Measurements from ENCODE around the gene BAHCC1. TPM values are rescaled to one million over a fixed set of nuclear protein-coding genes. Genes with fewer than 3 reads are reported as not detected.

The BAHCC1 gene
- total RNA-seq, 1 experiment from 2014 or later: 9.6 TPM

GRCh38 chr17:81393684-81394376 is 1.4 kb upstream of the BAHCC1 start:
- DNase-seq (ENCODE audit: low spot score): peak; percentile 99
- in situ Hi-C loops (cut with HindIII; ENCODE audit: low sequenced_read_pairs): no loop called here

- DNase-seq (ENCODE audit: low spot score): no peak
- in situ Hi-C loops (cut with HindIII; ENCODE audit: low sequenced_read_pairs): no loop called here
Measured at GRCh38 chr17:81394377-81394920, 808 bp upstream of the BAHCC1 start.

DNA sequence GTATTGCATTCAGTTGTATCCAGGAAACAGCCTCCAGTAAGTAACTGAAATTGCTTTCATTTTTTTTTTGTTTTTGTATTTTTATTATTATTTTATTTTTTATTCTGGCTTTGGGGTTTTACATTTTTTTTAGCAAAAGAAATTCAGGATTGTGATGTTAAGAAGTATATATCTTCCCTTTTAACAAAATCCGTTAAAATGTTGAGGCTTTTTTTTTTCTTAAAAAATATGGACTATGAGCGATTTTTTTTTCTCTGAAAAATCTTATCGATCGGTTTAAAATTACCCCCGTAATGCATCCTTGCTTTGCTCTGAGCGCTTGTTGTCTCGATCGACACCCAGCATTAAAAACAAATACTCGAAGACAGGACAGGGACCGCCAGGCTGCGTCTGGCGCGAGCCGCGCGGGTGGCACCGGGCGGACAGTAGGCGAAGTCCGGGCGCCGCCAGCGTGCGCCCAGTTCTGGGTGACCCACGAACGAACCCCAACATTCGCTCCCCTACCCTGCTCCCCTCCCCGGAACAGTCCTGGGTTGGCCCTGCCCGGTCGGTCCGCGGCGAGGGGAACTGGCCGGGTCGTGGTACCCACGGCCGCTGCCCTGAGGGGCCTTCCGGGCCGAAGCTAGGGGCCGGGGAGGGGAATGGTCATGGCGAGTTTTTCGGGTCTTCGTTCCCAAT is 482 bp downstream of the BAHCC1 start:
- in situ Hi-C loops (cut with HindIII; ENCODE audit: low sequenced_read_pairs): no loop called here
- peak; percentile 27 for DNase-seq (ENCODE audit: low spot score)

DNA sequence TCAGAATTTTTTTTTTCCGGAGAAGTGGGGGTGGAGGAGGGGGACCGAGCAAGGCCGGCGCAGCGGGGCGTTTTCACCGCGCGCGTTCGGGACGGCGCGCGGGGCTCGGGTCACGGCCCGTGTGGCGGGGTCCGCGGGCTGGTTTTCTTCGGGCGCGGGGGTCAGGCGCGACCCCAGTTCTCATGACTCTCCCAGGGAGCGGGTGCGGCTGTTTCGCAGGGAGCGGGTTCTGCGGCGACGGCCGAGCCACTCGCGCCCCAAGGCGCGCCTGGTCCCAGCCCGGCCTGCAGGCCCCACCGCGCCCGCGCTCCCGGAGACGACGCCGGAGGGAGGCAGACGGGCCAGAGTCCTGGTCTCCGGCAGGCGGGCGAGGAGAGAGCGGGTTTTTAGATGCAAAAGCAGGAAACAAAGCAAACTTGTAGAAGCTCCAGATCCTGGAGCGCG is 1.0 kb downstream of the BAHCC1 start:
- DNase-seq (ENCODE audit: low spot score): no peak
- in situ Hi-C loops (cut with HindIII; ENCODE audit: low sequenced_read_pairs): no loop called here

DNA sequence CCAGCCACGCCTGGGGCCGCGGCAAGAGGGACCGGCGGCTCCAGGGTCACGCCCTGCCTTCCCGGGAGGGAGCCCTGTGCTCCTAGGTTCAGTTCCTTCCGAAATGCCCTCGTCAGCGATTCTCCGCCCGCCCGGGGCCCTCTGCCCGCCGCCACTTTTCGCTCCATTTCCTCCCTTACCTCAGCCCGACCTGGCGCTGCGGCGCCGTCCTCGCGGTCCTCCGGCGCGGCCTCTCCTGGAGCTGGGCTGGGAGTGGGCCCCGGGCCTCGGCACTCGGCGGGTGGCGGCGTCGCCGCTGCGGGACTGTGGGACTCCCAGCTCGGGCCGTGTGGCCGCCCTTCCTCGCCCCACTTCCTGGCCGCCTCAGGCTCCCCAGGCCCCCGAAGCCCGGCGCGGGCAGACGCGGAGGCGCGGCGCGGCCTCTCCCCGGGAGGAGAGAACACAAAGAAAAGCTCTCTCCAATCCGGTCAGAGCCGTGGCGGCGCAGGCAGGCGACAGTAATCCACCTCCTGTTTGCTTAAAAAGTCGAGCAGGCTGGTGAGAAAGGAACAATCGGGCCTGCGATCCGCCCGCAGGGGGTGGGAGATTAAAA is 1.6 kb downstream of the BAHCC1 start:
- DNase-seq (ENCODE audit: low spot score): peak; percentile 60

DNA sequence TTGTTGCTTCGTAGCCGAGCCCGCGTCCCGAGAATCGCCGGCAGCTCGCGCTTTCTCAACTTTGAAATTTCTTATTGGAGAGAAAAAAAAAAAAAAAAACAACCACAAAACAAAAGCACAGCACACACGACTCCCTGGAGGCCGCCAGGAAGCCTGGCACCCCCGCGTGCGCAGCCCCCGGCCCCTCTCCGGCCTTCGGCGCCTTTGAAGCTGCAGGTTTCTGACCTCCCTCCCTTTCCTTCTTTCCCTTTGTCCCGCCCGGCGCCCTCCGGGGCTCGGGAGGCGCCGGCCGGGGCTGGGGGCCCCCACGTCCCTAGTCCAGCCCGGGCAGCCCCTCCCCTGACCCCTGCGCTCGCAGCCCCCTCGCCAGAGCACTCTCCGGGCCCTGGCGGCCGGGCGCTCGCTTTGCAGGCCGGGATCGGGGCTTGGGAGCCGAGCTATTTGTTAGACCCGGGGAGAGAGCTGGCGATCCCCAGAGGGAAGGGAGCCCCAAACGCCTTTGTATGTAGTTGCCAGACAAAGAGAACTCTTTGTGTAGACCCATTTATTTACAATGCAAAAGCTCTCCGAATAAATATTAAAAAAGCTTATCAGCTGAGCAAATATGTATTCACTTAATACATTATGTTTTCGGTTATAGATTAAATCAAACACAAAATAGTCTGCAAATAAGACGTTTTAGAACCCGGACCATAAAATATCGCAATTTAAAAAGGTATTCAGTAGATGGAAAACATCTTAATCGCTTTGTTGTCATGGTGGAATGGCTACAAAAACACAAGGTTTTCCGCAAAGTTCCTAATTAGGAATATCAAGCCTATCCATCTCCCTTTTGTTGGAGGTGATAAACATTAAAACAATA is 2.3 kb downstream of the BAHCC1 start:
- in situ Hi-C loops (cut with HindIII; ENCODE audit: low sequenced_read_pairs): no loop called here
- DNase-seq (ENCODE audit: low spot score): peak; percentile 58

More for the DNA sequence above, 1.6 kb downstream of the BAHCC1 start:
- in situ Hi-C loops (cut with HindIII; ENCODE audit: low sequenced_read_pairs): no loop called here

GRCh38 chr17:81398176-81398831 is 3.0 kb downstream of the BAHCC1 start:
- in situ Hi-C loops (cut with HindIII; ENCODE audit: low sequenced_read_pairs): no loop called here

DNA sequence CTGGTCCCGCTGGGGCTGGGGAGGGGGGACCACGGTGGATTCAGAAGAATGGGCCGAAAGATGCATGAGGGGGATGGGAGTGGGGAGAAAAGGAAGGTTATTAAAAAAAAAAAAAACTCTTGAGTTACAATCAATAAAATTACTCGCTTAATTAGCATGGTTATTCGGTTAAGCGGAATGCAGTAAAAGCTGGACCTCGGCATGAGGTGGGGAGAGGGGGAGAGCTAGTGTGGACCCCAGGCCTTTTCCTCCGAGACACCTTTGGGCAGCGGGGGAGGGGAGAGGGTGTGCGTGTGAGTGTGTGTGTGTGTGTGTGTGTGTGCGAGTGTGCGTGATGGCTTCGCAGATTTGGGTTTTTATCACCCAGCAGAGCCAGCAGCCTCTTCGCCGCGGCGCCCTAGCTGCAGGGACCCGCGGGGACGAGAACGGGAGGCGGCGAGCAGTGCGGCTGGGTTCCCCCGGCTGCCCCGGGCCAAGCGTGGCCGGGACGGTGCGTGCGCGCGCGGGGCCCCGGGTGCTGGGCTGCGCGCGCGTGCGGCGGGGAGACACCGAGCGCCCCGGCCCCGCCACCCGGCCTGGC is 3.7 kb downstream of the BAHCC1 start:
- in situ Hi-C loops (cut with HindIII; ENCODE audit: low sequenced_read_pairs): no loop called here
- peak; percentile 43 for DNase-seq (ENCODE audit: low spot score)

More at GRCh38 chr17:81398176-81398831, 3.0 kb downstream of the BAHCC1 start:
- peak; percentile 59 for DNase-seq (ENCODE audit: low spot score)

GRCh38 chr17:81399481-81400153 is 4.4 kb downstream of the BAHCC1 start:
- in situ Hi-C loops (cut with HindIII; ENCODE audit: low sequenced_read_pairs): loop anchor here (10.0 kb wide), 2 partner anchors 55 to 115 kb away; partner anchors contain the start of gene ACTG1
- DNase-seq (ENCODE audit: low spot score): no peak

DNA sequence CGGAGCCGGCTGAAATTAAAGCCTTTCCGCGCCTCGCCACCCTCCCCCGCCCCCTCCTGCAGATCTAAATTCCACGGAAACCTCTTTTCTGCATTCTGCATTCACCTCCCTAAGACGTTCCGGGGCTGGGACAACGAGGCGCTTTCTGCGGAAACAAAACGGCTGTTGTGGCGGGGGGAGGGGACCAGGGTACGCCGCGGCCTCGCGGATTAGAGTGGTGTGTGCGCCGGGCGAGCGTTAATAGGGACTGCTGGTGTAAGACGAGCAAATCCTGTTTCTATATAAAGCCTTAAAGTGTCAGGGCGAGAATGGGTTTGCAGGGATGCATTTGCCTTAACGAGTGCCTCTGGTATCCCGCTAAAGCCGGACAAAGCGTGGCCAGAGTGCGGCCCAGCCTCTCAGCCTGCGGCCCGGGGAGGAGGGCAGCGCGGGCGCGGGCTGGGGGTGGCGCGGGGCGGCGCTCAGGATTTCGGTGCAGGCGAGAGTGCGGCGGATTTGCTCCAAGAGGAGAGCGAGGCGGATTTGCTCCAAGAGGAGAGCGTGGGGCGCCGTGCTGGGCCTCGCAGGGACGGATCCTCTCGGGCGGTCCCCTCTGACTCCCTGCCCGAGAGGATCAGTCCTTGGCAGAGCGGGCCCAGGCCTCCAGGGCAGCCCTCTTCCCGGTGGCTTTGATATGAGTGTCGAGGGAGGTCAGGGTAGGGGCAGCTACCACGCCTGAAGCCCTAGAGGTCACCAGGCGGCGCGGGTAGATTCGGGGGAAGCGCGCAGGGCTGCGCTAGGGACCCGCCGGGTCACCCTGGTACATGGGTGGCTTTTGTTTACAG is 5.1 kb downstream of the BAHCC1 start:
- in situ Hi-C loops (cut with HindIII; ENCODE audit: low sequenced_read_pairs): loop anchor here (10.0 kb wide), 2 partner anchors 54 to 114 kb away; partner anchors contain the start of gene ACTG1
- peak; percentile 61 for DNase-seq (ENCODE audit: low spot score)

GRCh38 chr17:81400996-81401722 is 5.9 kb downstream of the BAHCC1 start:
- DNase-seq (ENCODE audit: low spot score): peak; percentile 31
- in situ Hi-C loops (cut with HindIII; ENCODE audit: low sequenced_read_pairs): loop anchor here (10.0 kb wide), 2 partner anchors 54 to 114 kb away; partner anchors contain the start of gene ACTG1

- peak; percentile 51 for DNase-seq (ENCODE audit: low spot score)
- in situ Hi-C loops (cut with HindIII; ENCODE audit: low sequenced_read_pairs): loop anchor here (10.0 kb wide), 2 partner anchors 53 to 113 kb away; partner anchors contain the start of gene ACTG1
Measured at GRCh38 chr17:81401723-81402529, 6.7 kb downstream of the BAHCC1 start.

GRCh38 chr17:81402530-81402941 is 7.3 kb downstream of the BAHCC1 start:
- in situ Hi-C loops (cut with HindIII; ENCODE audit: low sequenced_read_pairs): loop anchor here (10.0 kb wide), 2 partner anchors 52 to 112 kb away; partner anchors contain the start of gene ACTG1
- DNase-seq (ENCODE audit: low spot score): no peak

- in situ Hi-C loops (cut with HindIII; ENCODE audit: low sequenced_read_pairs): loop anchor here (10.0 kb wide), 2 partner anchors 52 to 112 kb away; partner anchors contain the start of gene ACTG1
- DNase-seq (ENCODE audit: low spot score): peak; percentile 45
Measured at GRCh38 chr17:81402981-81403467, 7.8 kb downstream of the BAHCC1 start.
